NB4 (cell line): Measurements from ENCODE around the gene ZNF239.

ENCODE experiments used
- POLR2A ChIP-seq: IDR thresholded peaks from 2 replicates; pipeline ENCODE4 v1.6.1; 2011; ENCODE audit warnings: mild to moderate bottlenecking; ENCODE audit not compliant: insufficient read length; ENCODE audit errors: extremely low read depth
- TF ChIP-seq, protein P1 (sequence below): IDR thresholded peaks from one replicate; pipeline ENCODE4 v1.5.1; 2012; ENCODE audit warnings: low read depth, low read length

- TF ChIP-seq, protein P1, sequence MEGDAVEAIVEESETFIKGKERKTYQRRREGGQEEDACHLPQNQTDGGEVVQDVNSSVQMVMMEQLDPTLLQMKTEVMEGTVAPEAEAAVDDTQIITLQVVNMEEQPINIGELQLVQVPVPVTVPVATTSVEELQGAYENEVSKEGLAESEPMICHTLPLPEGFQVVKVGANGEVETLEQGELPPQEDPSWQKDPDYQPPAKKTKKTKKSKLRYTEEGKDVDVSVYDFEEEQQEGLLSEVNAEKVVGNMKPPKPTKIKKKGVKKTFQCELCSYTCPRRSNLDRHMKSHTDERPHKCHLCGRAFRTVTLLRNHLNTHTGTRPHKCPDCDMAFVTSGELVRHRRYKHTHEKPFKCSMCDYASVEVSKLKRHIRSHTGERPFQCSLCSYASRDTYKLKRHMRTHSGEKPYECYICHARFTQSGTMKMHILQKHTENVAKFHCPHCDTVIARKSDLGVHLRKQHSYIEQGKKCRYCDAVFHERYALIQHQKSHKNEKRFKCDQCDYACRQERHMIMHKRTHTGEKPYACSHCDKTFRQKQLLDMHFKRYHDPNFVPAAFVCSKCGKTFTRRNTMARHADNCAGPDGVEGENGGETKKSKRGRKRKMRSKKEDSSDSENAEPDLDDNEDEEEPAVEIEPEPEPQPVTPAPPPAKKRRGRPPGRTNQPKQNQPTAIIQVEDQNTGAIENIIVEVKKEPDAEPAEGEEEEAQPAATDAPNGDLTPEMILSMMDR: no peak
- no peak for TF ChIP-seq POLR2A
These were observed 49.8 kb downstream of the ZNF239 start for GRCh38 chr10:43524434-43525247.
